ENCODE results near the gene AGO3.

GRCh38 chr1:36096500-36097432, 165.9 kb downstream of the AGO3 start:
- TF ChIP-seq EZH2 (IDR thresholded peaks at IDR 0.05; ENCODE audit: low read depth), result no peak
- no peak; the same call in 1 of the 2 replicates for TF ChIP-seq CTCF (conservative IDR thresholded peaks at IDR 0.05)
